Liver (tissue), 3 donors: ENCODE results near the gene POC1A.

Experiments
- ATF3 ChIP-seq: IDR thresholded peaks from 2 replicates; pipeline ENCODE4 v1.6.1; 2016; ENCODE audit warnings: antibody characterized with exemption
- CTCF ChIP-seq: fragments of 150-350 bp; IDR thresholded peaks from 2 replicates; pipeline ENCODE4 v1.5.1; 2017; ENCODE audit warnings: improper control_type of control experiment, low read depth, low read length; ENCODE audit not compliant: missing input control
- FOXA1 ChIP-seq: IDR thresholded peaks from 2 replicates; pipeline ENCODE4 v1.6.1; 2016; ENCODE audit warnings: antibody characterized with exemption
- FOXA2 ChIP-seq: IDR thresholded peaks from 2 replicates; pipeline ENCODE4 v1.6.1; 2016; ENCODE audit warnings: antibody characterized with exemption
- JUND ChIP-seq, 2 donors: IDR thresholded peaks; 2 replicates each; pipeline ENCODE4 v1.6.1; 2016; ENCODE audit warnings: antibody characterized with exemption in 2 of 2
- MAX ChIP-seq: IDR thresholded peaks from 2 replicates; pipeline ENCODE4 v1.6.1; 2016; ENCODE audit warnings: antibody characterized with exemption
- REST ChIP-seq: IDR thresholded peaks from 2 replicates; pipeline ENCODE4 v1.6.1; 2016; ENCODE audit warnings: antibody characterized with exemption, mild to moderate bottlenecking
- RXRA ChIP-seq, 2 donors: IDR thresholded peaks; 2 replicates each; pipeline ENCODE4 v1.6.1; 2017 to 2018; ENCODE audit warnings: antibody characterized with exemption in 2 of 2, mild to moderate bottlenecking in 1 of 2
- TAF1 ChIP-seq: conservative IDR thresholded peaks from 2 replicates; pipeline ENCODE4 v1.6.1; 2016; ENCODE audit warnings: antibody characterized with exemption, mild to moderate bottlenecking
- YY1 ChIP-seq: IDR thresholded peaks from 2 replicates; pipeline ENCODE4 v1.6.1; 2016; ENCODE audit warnings: antibody characterized with exemption, mild to moderate bottlenecking
- ZBTB33 ChIP-seq: IDR thresholded peaks from 2 replicates; pipeline ENCODE4 v1.6.1; 2016; ENCODE audit warnings: antibody characterized with exemption
- donor health status: healthy.
- donor health status: healthy.

- no peak for TF ChIP-seq CTCF
- no peak for TF ChIP-seq YY1
- no peak for TF ChIP-seq REST
- no peak for TF ChIP-seq JUND (IDR thresholded peaks at IDR 0.05)
- no peak for TF ChIP-seq TAF1
- no peak for TF ChIP-seq RXRA (IDR thresholded peaks at IDR 0.05)
- no peak for TF ChIP-seq ZBTB33
- no peak for TF ChIP-seq FOXA1
- TF ChIP-seq ATF3 = no peak
- TF ChIP-seq MAX = no peak
- no peak for TF ChIP-seq FOXA2
Measured at GRCh38 chr3:52167240-52167639, 13.0 kb upstream of the POC1A start.
